GM19455 (cell line): ENCODE measurements around the gene ZNF3.

Experiments used
- ATAC-seq: cut with Tn5 transposase; IDR thresholded peaks from one replicate; pipeline ENCODE4 v1.9.1; 2021; ENCODE audit not compliant: unreplicated experiment

Gene ZNF3

GRCh38 chr7:100109521-100110163 is 28.1 kb upstream of the ZNF3 start:
- ATAC-seq, result no peak

- ATAC-seq, result no peak
These were observed 26.4 kb upstream of the ZNF3 start for GRCh38 chr7:100107890-100108289.

- no peak for ATAC-seq
These were observed 25.7 kb upstream of the ZNF3 start for GRCh38 chr7:100107125-100107737.

GRCh38 chr7:100106633-100107032 is 25.1 kb upstream of the ZNF3 start:
- ATAC-seq, result no peak

- ATAC-seq, result no peak
These were observed 24.0 kb upstream of the ZNF3 start for GRCh38 chr7:100105534-100105933.

- no peak for ATAC-seq
These were observed 21.7 kb upstream of the ZNF3 start for GRCh38 chr7:100102950-100103840.

- peak; percentile 86 for ATAC-seq
These were observed 19.7 kb upstream of the ZNF3 start, which contains the start of the genes AP4M1 and MCM7 for GRCh38 chr7:100101016-100101862. TSS of gene AP4M1 (plus strand) at chr7:100101643. CDS start at chr7:100101715, 72 bp downstream. TSS of gene MCM7 (minus strand) at chr7:100101397. CDS start at chr7:100101294, 103 bp downstream.

GRCh38 chr7:100100420-100101015 is 19.0 kb upstream of the ZNF3 start:
- peak; percentile 61 for ATAC-seq

GRCh38 chr7:100099452-100099851 is 17.9 kb upstream of the ZNF3 start:
- ATAC-seq, result no peak

- no peak for ATAC-seq
These were observed 17.4 kb upstream of the ZNF3 start for GRCh38 chr7:100098913-100099312.

- ATAC-seq, result no peak
These were observed 14.2 kb upstream of the ZNF3 start for GRCh38 chr7:100095704-100096103.

GRCh38 chr7:100095289-100095688 is 13.8 kb upstream of the ZNF3 start:
- ATAC-seq, result no peak

- ATAC-seq, result no peak
These were observed 12.5 kb upstream of the ZNF3 start for GRCh38 chr7:100093925-100094486.

GRCh38 chr7:100093498-100093897 is 12.0 kb upstream of the ZNF3 start:
- ATAC-seq, result no peak

- no peak for ATAC-seq
These were observed 11.5 kb upstream of the ZNF3 start for GRCh38 chr7:100093054-100093453.

GRCh38 chr7:100091411-100092181 is 10.1 kb upstream of the ZNF3 start:
- ATAC-seq, result no peak

GRCh38 chr7:100090527-100091410 is 9.2 kb upstream of the ZNF3 start:
- no peak for ATAC-seq

GRCh38 chr7:100089458-100090196 is 8.1 kb upstream of the ZNF3 start:
- no peak for ATAC-seq
